HG03039 (cell line): ENCODE data around the gene CCDC179.

Source experiments
- ATAC-seq: cut with Tn5 transposase; IDR thresholded peaks from one replicate; pipeline ENCODE4 v1.9.1; 2021; ENCODE audit warnings: mild to moderate bottlenecking, moderate library complexity; ENCODE audit not compliant: unreplicated experiment

The CCDC179 gene

DNA sequence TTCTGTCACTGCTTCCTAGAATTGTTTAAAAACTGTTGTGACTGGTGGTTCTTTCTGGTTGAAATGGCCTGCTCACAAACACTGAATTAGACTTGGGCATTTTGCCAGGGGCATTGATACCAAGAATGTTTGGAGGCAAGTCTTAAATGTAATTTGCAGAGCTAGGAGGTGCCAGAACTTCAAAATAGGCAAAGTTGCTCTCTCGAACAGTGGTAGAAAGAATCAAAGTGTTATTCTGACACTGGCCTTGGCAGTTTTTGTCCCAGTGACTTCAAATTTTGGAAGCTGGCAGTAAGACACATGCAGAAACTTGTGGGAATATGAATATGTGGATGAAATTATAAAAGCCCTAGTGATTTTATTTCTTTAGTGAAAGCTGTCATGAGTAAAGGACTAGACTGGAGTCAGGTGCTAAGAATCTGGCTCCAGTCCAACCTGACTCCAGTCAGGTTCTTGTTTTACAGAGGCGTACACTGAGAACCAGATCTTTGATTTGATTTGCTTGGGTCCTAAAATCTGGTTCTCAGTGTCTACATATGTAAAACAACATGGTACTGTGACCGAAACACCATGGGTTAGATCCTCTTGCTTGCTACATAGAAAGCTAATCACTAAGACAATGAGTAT is 51.6 kb downstream of the CCDC179 start:
- ATAC-seq = peak; percentile 25

DNA sequence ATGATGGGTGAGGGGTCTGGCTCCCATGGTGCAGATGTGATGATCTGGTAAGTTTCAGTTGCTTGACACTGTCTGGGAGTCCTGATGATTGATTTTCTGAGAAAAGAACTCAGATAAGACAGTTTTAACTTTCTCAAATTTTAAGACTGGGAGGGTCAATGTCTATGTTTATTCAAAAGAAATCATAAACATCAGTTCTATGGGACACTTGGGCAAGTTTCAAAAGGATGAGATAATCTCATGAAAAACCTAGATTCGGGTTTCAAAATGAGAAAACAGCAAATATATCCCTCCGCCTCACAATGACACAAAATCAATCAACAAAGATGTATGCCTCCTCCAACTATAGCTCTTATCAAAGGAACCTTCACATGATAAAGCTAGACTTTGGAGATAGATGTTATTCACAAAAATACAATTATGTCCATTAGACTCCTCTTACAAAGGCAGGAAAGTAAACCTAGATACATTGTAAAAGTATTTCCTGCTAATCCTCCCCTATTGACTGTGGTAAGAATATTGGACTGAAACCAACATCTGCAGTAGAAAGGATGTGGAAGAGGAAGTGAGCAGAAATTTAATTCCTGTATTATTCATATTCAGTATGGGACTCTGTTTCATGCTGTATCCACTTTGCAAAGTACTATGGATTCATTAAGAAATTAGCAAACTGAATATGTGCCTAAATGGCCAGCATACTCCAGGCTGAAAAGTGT is 52.3 kb downstream of the CCDC179 start:
- peak; percentile 96 for ATAC-seq

DNA sequence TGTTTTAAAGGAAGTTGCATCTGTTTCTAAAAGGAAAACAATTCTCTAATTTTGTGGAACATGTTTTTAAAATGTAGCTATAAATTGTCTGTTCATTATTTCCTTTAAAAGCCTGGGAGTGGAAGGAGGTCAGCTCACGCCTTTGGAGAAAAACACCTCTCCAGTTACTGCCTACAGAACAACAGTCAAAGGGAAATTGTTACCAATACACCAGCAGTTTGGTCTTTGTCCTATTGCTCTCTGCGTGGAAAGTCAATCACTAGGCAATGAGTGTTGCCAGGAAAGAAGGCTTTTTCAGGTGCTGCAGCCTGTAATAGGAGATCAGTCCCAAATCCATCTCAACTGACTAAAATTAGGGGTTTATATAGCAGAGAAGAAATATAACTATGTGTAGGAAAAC is 52.9 kb downstream of the CCDC179 start:
- ATAC-seq = no peak

DNA sequence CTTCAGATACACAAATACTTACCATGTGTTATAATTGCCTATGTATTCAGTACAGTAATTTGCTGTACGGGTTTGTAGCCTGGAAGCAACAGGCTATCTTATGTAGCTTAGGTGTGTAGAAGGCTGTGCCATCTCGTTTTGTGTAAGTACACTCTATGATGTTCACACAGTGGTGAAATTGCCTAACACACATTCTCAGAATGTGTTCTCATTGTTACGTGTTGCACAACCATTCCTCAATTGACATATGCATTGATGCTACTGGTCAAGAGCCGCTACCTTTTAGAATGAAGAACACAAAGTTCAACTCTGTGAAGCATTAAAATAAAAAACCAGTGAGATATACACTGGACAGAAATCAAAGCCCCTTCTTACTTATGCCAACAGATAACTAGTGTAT is 57.4 kb downstream of the CCDC179 start:
- ATAC-seq = no peak

DNA sequence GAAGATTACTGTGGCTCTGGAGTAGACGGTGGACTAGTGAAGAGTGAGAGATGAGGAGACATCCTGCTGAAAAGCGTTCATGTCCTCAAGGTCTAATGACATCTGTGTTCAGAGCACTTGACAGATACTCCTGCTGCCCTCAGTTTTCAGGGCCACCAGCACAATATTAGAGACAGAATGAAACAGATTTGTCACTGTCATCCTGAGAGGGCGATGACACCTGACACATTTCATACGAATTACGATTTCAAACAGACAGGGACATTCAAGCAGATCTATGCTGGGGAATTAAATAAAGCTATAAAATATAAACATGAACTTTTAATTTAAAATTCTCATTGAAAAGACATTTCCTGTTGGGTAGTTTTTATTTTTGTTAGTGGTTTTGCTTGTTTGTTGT is 59.8 kb downstream of the CCDC179 start:
- no peak for ATAC-seq

DNA sequence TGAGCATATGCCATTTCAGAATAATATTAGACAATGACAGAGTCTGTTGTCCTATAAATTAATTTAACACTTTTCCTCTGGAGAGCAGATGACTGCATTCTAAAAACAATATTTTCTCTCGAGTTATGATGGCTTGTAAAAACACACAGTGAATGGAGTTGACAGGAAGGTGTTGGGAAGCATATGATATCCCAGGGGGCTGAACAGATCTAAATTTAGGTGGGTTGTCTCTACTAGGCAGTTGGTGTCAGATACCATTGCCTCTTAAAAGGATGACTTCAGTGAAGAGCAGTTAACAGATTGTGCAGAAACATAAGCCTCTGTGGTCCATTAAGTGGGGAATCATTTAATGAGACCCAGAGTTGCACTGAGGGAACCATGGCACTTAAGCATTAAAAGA is 61.4 kb downstream of the CCDC179 start:
- no peak for ATAC-seq

DNA sequence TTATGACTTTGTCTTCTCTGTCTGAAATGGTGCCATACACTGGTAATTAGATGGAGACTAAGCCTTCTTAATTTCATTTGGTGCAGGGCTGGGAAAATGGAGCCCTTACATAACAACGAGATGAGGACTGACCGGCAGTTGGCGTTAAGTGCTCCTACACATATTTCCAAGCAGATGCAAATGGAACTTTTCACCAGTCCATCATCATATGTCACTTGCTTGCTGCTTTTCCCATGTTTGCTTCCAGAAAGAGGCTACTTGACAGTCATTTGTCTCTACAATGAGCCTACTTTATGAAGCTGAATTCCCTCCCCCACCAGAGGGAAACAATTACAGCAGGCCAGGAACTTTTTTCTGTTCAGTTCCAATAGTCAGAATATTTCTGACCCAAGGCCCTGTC is 63.2 kb downstream of the CCDC179 start:
- ATAC-seq = no peak
